Liver (tissue), 9 donors: ENCODE measurements around the gene POT1. TPM values are rescaled to one million over a fixed set of nuclear protein-coding genes. Genes with fewer than 3 reads are reported as not detected.
"Not testable (repeated sequence)": the region's sequence is repeated elsewhere in the genome, so short reads cannot be mapped to it uniquely, and the experiment has no call there.

Source experiments
- DNase-seq: peaks from one replicate; pipeline ENCODE4 v3.0.0-alpha.2; 2017; ENCODE audit warnings: low spot score
- H3K27ac ChIP-seq, 2 donors: one replicate each; pipeline ENCODE4 v1.7.0; 2013; ENCODE audit warnings: inconsistent platforms in 2 of 2, low read length in 2 of 2, control low read depth in 1 of 2, low read depth in 1 of 2, mild to moderate bottlenecking in 1 of 2
- H3K27me3 ChIP-seq, 4 donors: one replicate each; pipeline versions ENCODE4 v1.6.1 to v1.7.0; 2013; ENCODE audit warnings: low read length in 3 of 4, inconsistent platforms in 1 of 4, mild to moderate bottlenecking in 1 of 4, moderate library complexity in 1 of 4; ENCODE audit not compliant: control insufficient read depth in 4 of 4, insufficient read depth in 4 of 4
- H3K36me3 ChIP-seq, 4 donors: one replicate each; pipeline versions ENCODE4 v1.6.1 to v1.7.0; 2013; ENCODE audit warnings: low read length in 3 of 4, mild to moderate bottlenecking in 3 of 4, low read depth in 1 of 4, moderate library complexity in 1 of 4; ENCODE audit not compliant: control insufficient read depth in 4 of 4, insufficient read depth in 3 of 4
- H3K4me1 ChIP-seq, 4 donors: one replicate each; pipeline versions ENCODE4 v1.6.1 to v1.7.0; 2013; ENCODE audit warnings: low read length in 3 of 4, mild to moderate bottlenecking in 3 of 4, moderate library complexity in 1 of 4; ENCODE audit not compliant: control insufficient read depth in 4 of 4, insufficient read depth in 4 of 4
- H3K4me3 ChIP-seq, 3 donors: one replicate each; pipeline versions ENCODE4 v1.6.1 to v1.7.0; 2013; ENCODE audit warnings: low read length in 3 of 3, control low read depth in 1 of 3, low read depth in 1 of 3, mild to moderate bottlenecking in 1 of 3
- H3K9ac ChIP-seq, 2 donors: one replicate each; pipeline ENCODE4 v1.7.0; 2013; ENCODE audit warnings: low read length in 2 of 2, mild to moderate bottlenecking in 2 of 2, moderate library complexity in 2 of 2, control low read depth in 1 of 2, low read depth in 1 of 2
- H3K9me3 ChIP-seq, 4 donors: one replicate each; pipeline versions ENCODE4 v1.6.1 to v1.7.0; 2013; ENCODE audit warnings: low read length in 3 of 4; ENCODE audit not compliant: control insufficient read depth in 4 of 4
- EGR1 ChIP-seq, 2 donors: IDR thresholded peaks; 2 replicates each; pipeline ENCODE4 v1.6.1; 2016 to 2018; ENCODE audit warnings: antibody characterized with exemption in 2 of 2, low read depth in 2 of 2
- FOXA1 ChIP-seq: IDR thresholded peaks from 2 replicates; pipeline ENCODE4 v1.6.1; 2016; ENCODE audit warnings: antibody characterized with exemption
- FOXA2 ChIP-seq: IDR thresholded peaks from 2 replicates; pipeline ENCODE4 v1.6.1; 2016; ENCODE audit warnings: antibody characterized with exemption
- GABPA ChIP-seq, 2 donors: IDR thresholded peaks in 1 of 2; conservative IDR thresholded peaks in 1 of 2; 2 replicates each; pipeline ENCODE4 v1.6.1; 2016; ENCODE audit warnings: antibody characterized with exemption in 2 of 2, mild to moderate bottlenecking in 1 of 2, moderate library complexity in 1 of 2
- HNF4A ChIP-seq, 2 donors: conservative IDR thresholded peaks; 2 replicates each; pipeline ENCODE4 v1.6.1; 2016; ENCODE audit warnings: antibody characterized with exemption in 2 of 2, mild to moderate bottlenecking in 2 of 2
- HNF4G ChIP-seq: IDR thresholded peaks from 2 replicates; pipeline ENCODE4 v1.6.1; 2016; ENCODE audit warnings: antibody characterized with exemption
- JUND ChIP-seq, 2 donors: IDR thresholded peaks; 2 replicates each; pipeline ENCODE4 v1.6.1; 2016; ENCODE audit warnings: antibody characterized with exemption in 2 of 2
- NR2F2 ChIP-seq: IDR thresholded peaks from 2 replicates; pipeline ENCODE4 v1.6.1; 2016; ENCODE audit warnings: antibody characterized with exemption
- RAD21 ChIP-seq, 2 donors: IDR thresholded peaks; 2 replicates each; pipeline ENCODE4 v1.6.1; 2016; ENCODE audit warnings: antibody characterized with exemption in 2 of 2, mild to moderate bottlenecking in 2 of 2
- RXRA ChIP-seq, 2 donors: IDR thresholded peaks; 2 replicates each; pipeline ENCODE4 v1.6.1; 2017 to 2018; ENCODE audit warnings: antibody characterized with exemption in 2 of 2, mild to moderate bottlenecking in 1 of 2
- SP1 ChIP-seq: IDR thresholded peaks from 2 replicates; pipeline ENCODE4 v1.6.1; 2018; ENCODE audit warnings: antibody characterized with exemption, mild to moderate bottlenecking
- TAF1 ChIP-seq: conservative IDR thresholded peaks from 2 replicates; pipeline ENCODE4 v1.6.1; 2016; ENCODE audit warnings: antibody characterized with exemption, mild to moderate bottlenecking
- YY1 ChIP-seq: IDR thresholded peaks from 2 replicates; pipeline ENCODE4 v1.6.1; 2016; ENCODE audit warnings: antibody characterized with exemption, mild to moderate bottlenecking
- WGBS: extraction: QIAGEN DNeasy Blood & Tissue Kit; methylation state at CpG from one replicate; pipeline ENCODE4 v1.1.7; 2013; 5-methylcytosine and 5-hydroxymethylcytosine counted together
- polyA plus RNA-seq, 2 donors: library from polyadenylated mRNA; stranded (reverse) in 1 of 2; unstranded in 1 of 2; fragments of 200-250 nt in 1 of 2; fragments of >200 nt in 1 of 2; fragmentation: Nextera tagmentation in 1 of 2; extraction: Ambion mirVana in 1 of 2; gene quantifications; one replicate each; pipeline versions ENCODE4 v1.2.1 to v1.2.3, GENCODE V29; 2013 to 2015
- total RNA-seq, 2 donors: library from RNA; depleted of rRNA; stranded (reverse); fragments of >200 nt; gene quantifications; one replicate each; pipeline ENCODE4 v1.2.3, GENCODE V29; 2014
- TF ChIP-seq, protein P1 (sequence below): IDR thresholded peaks from 2 replicates; pipeline ENCODE4 v1.6.1; 2016; ENCODE audit warnings: antibody characterized with exemption, mild to moderate bottlenecking
- TF ChIP-seq, protein P2 (sequence below): IDR thresholded peaks from 2 replicates; pipeline ENCODE4 v1.6.1; 2016; ENCODE audit warnings: antibody characterized with exemption
- TF ChIP-seq, protein P3 (sequence below): fragments of 150-350 bp; IDR thresholded peaks from 2 replicates; pipeline ENCODE4 v1.5.1; 2017; ENCODE audit warnings: improper control_type of control experiment, low read depth, low read length; ENCODE audit not compliant: missing input control
- TF ChIP-seq, protein P4 (sequence below): IDR thresholded peaks from 2 replicates; pipeline ENCODE4 v1.6.1; 2016; ENCODE audit warnings: antibody characterized with exemption
- TF ChIP-seq, protein P5 (sequence below): IDR thresholded peaks from 2 replicates; pipeline ENCODE4 v1.6.1; 2016; ENCODE audit warnings: antibody characterized with exemption
- donor health status: healthy.
- donor health status: healthy.
- donor health status: healthy.
- donor health status: healthy.
- donor health status: healthy.

POT1 gene
- total and polyA plus RNA-seq, 4 donors = 4.9 to 35.5 (median 8.5) TPM

DNA sequence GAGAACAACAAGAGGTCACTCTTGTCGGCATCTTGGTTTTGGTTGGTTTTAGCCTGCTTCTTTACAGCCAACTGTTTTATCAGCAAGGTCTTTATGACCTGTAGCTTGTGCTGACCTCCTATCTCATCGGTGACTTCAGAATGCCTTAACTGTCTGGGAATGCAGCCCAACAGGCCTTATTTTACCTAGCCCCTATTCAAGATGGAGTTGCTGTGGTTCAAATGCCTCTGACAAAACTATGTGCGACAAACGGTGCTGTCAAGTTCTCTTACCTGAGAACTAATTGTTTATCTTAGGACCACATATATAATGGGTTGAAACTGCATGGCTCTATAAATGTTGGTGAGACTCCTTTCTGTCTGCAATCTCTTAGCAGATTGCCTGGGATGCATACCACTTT lies 35.9 kb upstream of the POT1 start:
- H3K36me3 ChIP-seq = no peaks in the 10 kb centered on the region
- H3K27me3 ChIP-seq = no peaks in the 10 kb centered on the region
- H3K9me3 ChIP-seq = no peaks in the 10 kb centered on the region
- no peak overlapping the region for H3K4me3 ChIP-seq
- H3K27ac ChIP-seq = no peak overlapping the region
- 89% methylated on average over 4 of the region's 4 CpGs for WGBS
- TF ChIP-seq EGR1 (IDR thresholded peaks at IDR 0.05; ENCODE audit: low read depth in 2 of 2) (no peak), RAD21 (IDR thresholded peaks at IDR 0.05) (no peak), JUND (IDR thresholded peaks at IDR 0.05) (no peak)
- H3K4me1 ChIP-seq = no peaks in the 10 kb centered on the region
- H3K9ac ChIP-seq = no peak overlapping the region
- no peak for DNase-seq

DNA sequence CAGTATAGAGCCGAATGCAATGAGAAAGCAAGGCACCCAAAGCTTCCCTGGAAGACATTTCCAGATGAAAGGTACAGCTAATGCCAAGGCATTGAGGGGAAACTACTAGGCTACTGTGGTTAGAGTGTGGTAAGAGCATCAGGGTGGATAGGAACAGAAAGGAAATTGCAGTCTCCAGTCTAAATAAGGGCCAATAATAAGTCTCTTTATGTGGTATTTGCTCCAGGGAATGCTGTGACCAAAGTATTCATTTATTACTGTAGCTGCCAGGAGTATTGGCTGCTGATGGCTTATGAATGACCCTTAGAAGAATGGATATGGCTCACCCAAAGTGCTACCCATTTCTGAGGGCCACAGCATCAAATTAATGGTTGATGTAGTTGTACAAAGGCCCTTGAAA lies 30.1 kb upstream of the POT1 start:
- Histone ChIP-seq H3K36me3 (no peaks in the 10 kb centered on the region), H3K9ac (no peak overlapping the region), H3K4me3 (no peak overlapping the region), H3K27ac (no peak overlapping the region), H3K27me3 (no peaks in the 10 kb centered on the region), H3K9me3 (no peaks in the 10 kb centered on the region), H3K4me1 (no peaks in the 10 kb centered on the region)
- no peak for DNase-seq
- TF ChIP-seq, protein P1, sequence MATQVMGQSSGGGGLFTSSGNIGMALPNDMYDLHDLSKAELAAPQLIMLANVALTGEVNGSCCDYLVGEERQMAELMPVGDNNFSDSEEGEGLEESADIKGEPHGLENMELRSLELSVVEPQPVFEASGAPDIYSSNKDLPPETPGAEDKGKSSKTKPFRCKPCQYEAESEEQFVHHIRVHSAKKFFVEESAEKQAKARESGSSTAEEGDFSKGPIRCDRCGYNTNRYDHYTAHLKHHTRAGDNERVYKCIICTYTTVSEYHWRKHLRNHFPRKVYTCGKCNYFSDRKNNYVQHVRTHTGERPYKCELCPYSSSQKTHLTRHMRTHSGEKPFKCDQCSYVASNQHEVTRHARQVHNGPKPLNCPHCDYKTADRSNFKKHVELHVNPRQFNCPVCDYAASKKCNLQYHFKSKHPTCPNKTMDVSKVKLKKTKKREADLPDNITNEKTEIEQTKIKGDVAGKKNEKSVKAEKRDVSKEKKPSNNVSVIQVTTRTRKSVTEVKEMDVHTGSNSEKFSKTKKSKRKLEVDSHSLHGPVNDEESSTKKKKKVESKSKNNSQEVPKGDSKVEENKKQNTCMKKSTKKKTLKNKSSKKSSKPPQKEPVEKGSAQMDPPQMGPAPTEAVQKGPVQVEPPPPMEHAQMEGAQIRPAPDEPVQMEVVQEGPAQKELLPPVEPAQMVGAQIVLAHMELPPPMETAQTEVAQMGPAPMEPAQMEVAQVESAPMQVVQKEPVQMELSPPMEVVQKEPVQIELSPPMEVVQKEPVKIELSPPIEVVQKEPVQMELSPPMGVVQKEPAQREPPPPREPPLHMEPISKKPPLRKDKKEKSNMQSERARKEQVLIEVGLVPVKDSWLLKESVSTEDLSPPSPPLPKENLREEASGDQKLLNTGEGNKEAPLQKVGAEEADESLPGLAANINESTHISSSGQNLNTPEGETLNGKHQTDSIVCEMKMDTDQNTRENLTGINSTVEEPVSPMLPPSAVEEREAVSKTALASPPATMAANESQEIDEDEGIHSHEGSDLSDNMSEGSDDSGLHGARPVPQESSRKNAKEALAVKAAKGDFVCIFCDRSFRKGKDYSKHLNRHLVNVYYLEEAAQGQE = no peak
- TF ChIP-seq JUND (IDR thresholded peaks at IDR 0.05) (no peak), TAF1 (no peak)
- WGBS = 52% methylated on average over 1 of the region's 1 CpG

DNA sequence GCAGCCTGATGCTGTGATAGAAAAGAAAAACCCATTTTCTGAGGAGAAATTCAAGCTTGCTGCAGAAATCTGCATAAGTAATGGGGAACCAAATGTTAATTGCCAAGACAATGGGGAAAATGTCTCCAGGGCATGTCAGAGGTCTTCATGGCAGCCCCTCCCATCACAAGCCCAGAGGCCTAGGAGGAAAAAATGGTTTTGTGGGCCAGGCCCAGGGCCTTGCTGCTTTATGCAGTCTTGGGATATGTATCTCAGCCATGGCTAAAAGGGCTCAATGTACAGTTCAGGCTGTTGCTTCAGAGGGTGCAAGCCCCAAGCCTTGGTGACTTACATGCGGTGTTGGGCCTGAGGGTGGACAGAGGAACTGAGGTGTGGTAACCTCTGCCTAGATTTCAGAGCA lies 28.3 kb upstream of the POT1 start:
- not testable (repeated sequence) for H3K27me3 ChIP-seq, H3K4me3 ChIP-seq, H3K4me1 ChIP-seq, H3K9ac ChIP-seq, H3K36me3 ChIP-seq, H3K27ac ChIP-seq, H3K9me3 ChIP-seq, DNase-seq
- 96% methylated on average over 1 of the region's 1 CpG for WGBS

DNA sequence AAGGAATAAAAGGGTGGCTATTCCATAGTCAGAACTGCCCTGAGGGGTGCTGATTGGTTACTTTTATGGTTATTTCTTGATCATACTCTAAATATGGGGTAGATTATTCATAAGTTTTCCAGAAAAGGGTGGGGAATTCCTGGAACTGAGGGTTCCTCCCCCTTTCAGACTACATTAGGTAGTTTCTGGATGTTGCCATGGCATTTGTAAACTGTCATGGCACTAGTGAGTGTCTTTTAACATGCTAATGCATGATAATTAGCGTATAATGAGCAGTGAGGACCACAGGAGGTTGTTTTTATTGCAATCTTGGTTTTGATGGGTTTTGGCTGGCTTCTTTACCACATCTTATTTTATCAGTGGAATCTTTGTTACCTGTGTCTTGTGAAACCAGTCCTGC lies 26.5 kb upstream of the POT1 start:
- H3K9ac ChIP-seq = no peak overlapping the region
- no peaks in the 10 kb centered on the region for H3K36me3 ChIP-seq
- no peaks in the 10 kb centered on the region for H3K4me1 ChIP-seq
- no peaks in the 10 kb centered on the region for H3K27me3 ChIP-seq
- H3K27ac ChIP-seq = no peak overlapping the region
- no peak for DNase-seq
- H3K4me3 ChIP-seq = no peak overlapping the region
- H3K9me3 ChIP-seq = no peaks in the 10 kb centered on the region
- WGBS = 69% methylated on average over 1 of the region's 1 CpG
- no peak for TF ChIP-seq SP1
- no peak for TF ChIP-seq NR2F2
- TF ChIP-seq TAF1 = no peak
- TF ChIP-seq, protein P2, sequence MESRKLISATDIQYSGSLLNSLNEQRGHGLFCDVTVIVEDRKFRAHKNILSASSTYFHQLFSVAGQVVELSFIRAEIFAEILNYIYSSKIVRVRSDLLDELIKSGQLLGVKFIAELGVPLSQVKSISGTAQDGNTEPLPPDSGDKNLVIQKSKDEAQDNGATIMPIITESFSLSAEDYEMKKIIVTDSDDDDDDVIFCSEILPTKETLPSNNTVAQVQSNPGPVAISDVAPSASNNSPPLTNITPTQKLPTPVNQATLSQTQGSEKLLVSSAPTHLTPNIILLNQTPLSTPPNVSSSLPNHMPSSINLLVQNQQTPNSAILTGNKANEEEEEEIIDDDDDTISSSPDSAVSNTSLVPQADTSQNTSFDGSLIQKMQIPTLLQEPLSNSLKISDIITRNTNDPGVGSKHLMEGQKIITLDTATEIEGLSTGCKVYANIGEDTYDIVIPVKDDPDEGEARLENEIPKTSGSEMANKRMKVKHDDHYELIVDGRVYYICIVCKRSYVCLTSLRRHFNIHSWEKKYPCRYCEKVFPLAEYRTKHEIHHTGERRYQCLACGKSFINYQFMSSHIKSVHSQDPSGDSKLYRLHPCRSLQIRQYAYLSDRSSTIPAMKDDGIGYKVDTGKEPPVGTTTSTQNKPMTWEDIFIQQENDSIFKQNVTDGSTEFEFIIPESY = no peak
- TF ChIP-seq JUND (IDR thresholded peaks at IDR 0.05) = no peak
- no peak for TF ChIP-seq EGR1 (IDR thresholded peaks at IDR 0.05; ENCODE audit: low read depth in 2 of 2)
- no peak for TF ChIP-seq RAD21 (IDR thresholded peaks at IDR 0.05)
- TF ChIP-seq YY1 = no peak
- TF ChIP-seq, protein P3, sequence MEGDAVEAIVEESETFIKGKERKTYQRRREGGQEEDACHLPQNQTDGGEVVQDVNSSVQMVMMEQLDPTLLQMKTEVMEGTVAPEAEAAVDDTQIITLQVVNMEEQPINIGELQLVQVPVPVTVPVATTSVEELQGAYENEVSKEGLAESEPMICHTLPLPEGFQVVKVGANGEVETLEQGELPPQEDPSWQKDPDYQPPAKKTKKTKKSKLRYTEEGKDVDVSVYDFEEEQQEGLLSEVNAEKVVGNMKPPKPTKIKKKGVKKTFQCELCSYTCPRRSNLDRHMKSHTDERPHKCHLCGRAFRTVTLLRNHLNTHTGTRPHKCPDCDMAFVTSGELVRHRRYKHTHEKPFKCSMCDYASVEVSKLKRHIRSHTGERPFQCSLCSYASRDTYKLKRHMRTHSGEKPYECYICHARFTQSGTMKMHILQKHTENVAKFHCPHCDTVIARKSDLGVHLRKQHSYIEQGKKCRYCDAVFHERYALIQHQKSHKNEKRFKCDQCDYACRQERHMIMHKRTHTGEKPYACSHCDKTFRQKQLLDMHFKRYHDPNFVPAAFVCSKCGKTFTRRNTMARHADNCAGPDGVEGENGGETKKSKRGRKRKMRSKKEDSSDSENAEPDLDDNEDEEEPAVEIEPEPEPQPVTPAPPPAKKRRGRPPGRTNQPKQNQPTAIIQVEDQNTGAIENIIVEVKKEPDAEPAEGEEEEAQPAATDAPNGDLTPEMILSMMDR = no peak
- no peak for TF ChIP-seq FOXA1
- TF ChIP-seq GABPA (IDR thresholded peaks at IDR 0.05 in 1 of 2, conservative IDR thresholded peaks at IDR 0.05 in 1 of 2) = no peak
- TF ChIP-seq, protein P4, sequence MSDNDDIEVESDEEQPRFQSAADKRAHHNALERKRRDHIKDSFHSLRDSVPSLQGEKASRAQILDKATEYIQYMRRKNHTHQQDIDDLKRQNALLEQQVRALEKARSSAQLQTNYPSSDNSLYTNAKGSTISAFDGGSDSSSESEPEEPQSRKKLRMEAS = no peak
- no peak for TF ChIP-seq FOXA2
- TF ChIP-seq RXRA (IDR thresholded peaks at IDR 0.05) = no peak
- TF ChIP-seq HNF4G = no peak
- no peak for TF ChIP-seq HNF4A (conservative IDR thresholded peaks at IDR 0.05)
- TF ChIP-seq, protein P5, sequence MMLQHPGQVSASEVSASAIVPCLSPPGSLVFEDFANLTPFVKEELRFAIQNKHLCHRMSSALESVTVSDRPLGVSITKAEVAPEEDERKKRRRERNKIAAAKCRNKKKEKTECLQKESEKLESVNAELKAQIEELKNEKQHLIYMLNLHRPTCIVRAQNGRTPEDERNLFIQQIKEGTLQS = no peak
